B cell (primary cell): Measurements from ENCODE around the gene BAMBI. TPM values are rescaled to one million over a fixed set of nuclear protein-coding genes. Genes with fewer than 3 reads are reported as not detected.

Experiments used
- ATAC-seq: fragments of 200-7000 bp; cut with Tn5 transposase; one replicate; pipeline ENCODE4 v1.10.0; 2021; ENCODE audit warnings: low read depth, mild to moderate bottlenecking, moderate number of reproducible peaks, moderate library complexity
- CTCF ChIA-PET: fragments of 350-600 bp; sonication (Branson Sonifier 250); formaldehyde crosslinking; loops from one replicate; lab custom pipeline; 2021; ENCODE audit warnings: antibody characterized with exemption, inconsistent platforms; lab: Charles Lee
- POLR2A ChIA-PET: fragments of 350-600 bp; sonication (Branson Sonifier 250); formaldehyde crosslinking; loops from one replicate; lab custom pipeline; 2021; ENCODE audit warnings: antibody characterized with exemption; lab: Charles Lee
- DNase-seq: peaks from one replicate; pipeline ENCODE4 v3.0.0; 2013
- H2AFZ ChIP-seq: 2 replicates; pipeline ENCODE4 v1.6.1; 2012; ENCODE audit warnings: mild to moderate bottlenecking, low read depth, low read length; ENCODE audit not compliant: insufficient read depth, poor library complexity, severe bottlenecking
- H3K27ac ChIP-seq, 2 donors: 1 replicate in 1 of 2; 2 replicates in 1 of 2; pipeline ENCODE4 v1.5.1; 2012 to 2013; ENCODE audit warnings: low read length in 2 of 2, mild to moderate bottlenecking in 2 of 2, moderate library complexity in 1 of 2
- H3K27me3 ChIP-seq, 4 experiments: fragments of 200-600 bp in 1 of 4; sonication (generic) in 1 of 4; replicated peaks in 1 of 4; 1 replicate in 2 of 4; 2 replicates in 2 of 4; pipeline versions ENCODE4 v1.6.1 to v1.7.0; 2013 to 2016; ENCODE audit warnings: low read length in 3 of 4, mild to moderate bottlenecking in 2 of 4, mixed read lengths in 1 of 4, moderate library complexity in 1 of 4; ENCODE audit not compliant: insufficient read depth in 4 of 4, control insufficient read depth in 3 of 4; ENCODE audit errors: control extremely low read depth in 1 of 4
- H3K36me3 ChIP-seq, 2 experiments: replicated peaks in 1 of 2; 1 replicate in 1 of 2; 2 replicates in 1 of 2; pipeline versions ENCODE4 v1.6.1 to v1.7.1; 2013; ENCODE audit warnings: low read length in 1 of 2; ENCODE audit not compliant: insufficient read depth in 2 of 2, control insufficient read depth in 1 of 2; ENCODE audit errors: control extremely low read depth in 1 of 2, extremely low read depth in 1 of 2
- H3K4me1 ChIP-seq, 2 donors: fragments of 200-600 bp in 1 of 2; sonication (generic) in 1 of 2; 1 replicate in 1 of 2; 2 replicates in 1 of 2; pipeline versions ENCODE4 v1.5.1 to v1.6.1; 2013 to 2017; ENCODE audit warnings: low read length in 2 of 2; ENCODE audit not compliant: control insufficient read depth in 2 of 2, insufficient read depth in 2 of 2
- H3K4me2 ChIP-seq: replicated peaks from 2 replicates; pipeline ENCODE3; 2012; ENCODE audit warnings: mild to moderate bottlenecking, low read depth, low read length; ENCODE audit not compliant: poor library complexity, severe bottlenecking
- H3K4me3 ChIP-seq, 5 experiments: fragments of 200-600 bp in 1 of 5; sonication (generic) in 1 of 5; 1 replicate in 3 of 5; 2 replicates in 2 of 5; pipeline versions ENCODE4 v1.5.1 to v1.7.0; 2011 to 2016; ENCODE audit warnings: low read length in 4 of 5, mild to moderate bottlenecking in 4 of 5, low read depth in 2 of 5, control low read depth in 1 of 5, moderate library complexity in 1 of 5; ENCODE audit not compliant: insufficient read depth in 1 of 5; ENCODE audit errors: control extremely low read depth in 1 of 5, extremely low read depth in 1 of 5
- H3K79me2 ChIP-seq: fragments of 200-600 bp; sonication (generic); one replicate; pipeline ENCODE4 v1.6.0; 2016; ENCODE audit warnings: low read length; ENCODE audit not compliant: control insufficient read depth, insufficient read depth
- H3K9ac ChIP-seq: fragments of 200-600 bp; sonication (generic); 2 replicates; pipeline ENCODE4 v1.6.1; 2017; ENCODE audit warnings: mild to moderate bottlenecking, low read length, moderate library complexity
- H3K9me3 ChIP-seq, 3 donors: one replicate each; pipeline versions ENCODE4 v1.6.1 to v1.7.1; 2013; ENCODE audit warnings: low read length in 2 of 3; ENCODE audit not compliant: control insufficient read depth in 2 of 3, insufficient read depth in 1 of 3; ENCODE audit errors: control extremely low read depth in 1 of 3
- H4K20me1 ChIP-seq: 2 replicates; pipeline ENCODE4 v1.6.0; 2012; ENCODE audit warnings: mild to moderate bottlenecking, low read length; ENCODE audit not compliant: insufficient read depth, control insufficient read depth, poor library complexity, severe bottlenecking
- H3K27ac Mint-ChIP-seq: one replicate; pipeline ENCODE4 v1.8.0; 2021; ENCODE audit warnings: mixed read lengths
- H3K27me3 Mint-ChIP-seq: one replicate; pipeline ENCODE4 v1.8.0; 2021; ENCODE audit warnings: mixed read lengths
- H3K4me1 Mint-ChIP-seq: one replicate; pipeline ENCODE4 v1.8.0; 2021; ENCODE audit warnings: mixed read lengths
- H3K4me3 Mint-ChIP-seq: one replicate; pipeline ENCODE4 v1.8.0; 2021; ENCODE audit warnings: mixed read lengths
- H3K9me3 Mint-ChIP-seq: one replicate; pipeline ENCODE4 v1.8.0; 2022; ENCODE audit warnings: mixed read lengths; ENCODE audit not compliant: insufficient read depth
- CTCF ChIP-seq: fragments of 200-600 bp; IDR thresholded peaks from one replicate; pipeline ENCODE4 v1.8.0; 2022; ENCODE audit warnings: antibody characterized with exemption, mild to moderate bottlenecking
- EZH2 ChIP-seq: IDR thresholded peaks from 2 replicates; pipeline ENCODE4 v1.6.1; 2012; ENCODE audit warnings: borderline replicate concordance, low read depth, mild to moderate bottlenecking, moderate library complexity, low read length; ENCODE audit not compliant: insufficient read depth, poor library complexity, severe bottlenecking
- WGBS: methylation state at CpG from one replicate; pipeline ENCODE4 v1.1.5; 2013; ENCODE audit warnings: missing lambda C conversion rate; ENCODE audit not compliant: insufficient coverage; 5-methylcytosine and 5-hydroxymethylcytosine counted together
- intact Hi-C: fragments of 100-400 bp; cut with micrococcal nuclease; formaldehyde crosslinking; loops from one replicate; pipeline ENCODE4 v1.10.0; 2022
- polyA plus RNA-seq: library from polyadenylated mRNA; depleted of rRNA; stranded (reverse); fragments of >200 nt; gene quantifications from 2 replicates; pipeline ENCODE4 v1.2.3, GENCODE V29; 2012
- total RNA-seq, 2 donors: library from RNA; stranded (reverse); fragments of 120-200 nt in 1 of 2; gene quantifications; 1 replicate in 1 of 2; 2 replicates in 1 of 2; pipeline versions ENCODE4 v1.2.3 to v1.2.4, GENCODE V29; 2013 to 2022

The BAMBI gene
- total and polyA plus RNA-seq, 2 donors (not counting 1 experiment from before 2014, with no cell fraction given), result 0.84 to 1.9 TPM

DNA sequence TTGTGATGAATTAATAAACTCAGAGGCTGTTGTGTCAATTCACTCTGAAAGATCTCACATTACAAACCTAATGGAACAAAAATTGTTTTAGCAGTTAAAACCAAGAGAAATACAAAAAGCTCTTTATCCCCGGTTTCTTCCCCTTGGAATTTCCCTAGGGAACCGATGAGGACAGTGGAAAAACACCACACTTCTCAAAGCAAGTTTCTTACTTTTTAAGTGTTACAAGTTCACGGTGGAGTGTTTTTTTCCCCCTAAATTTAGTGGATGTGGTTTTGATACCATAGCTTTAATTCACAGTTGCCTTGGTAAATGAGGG, 10.3 kb downstream of the BAMBI start:
- no peak for TF ChIP-seq CTCF
- TF ChIP-seq EZH2, result no peak
- Histone ChIP-seq H4K20me1 (no peaks in the 10 kb centered on the region), H3K4me2 (no peak overlapping the region), H3K27me3 (peaks cover 0 to 11% (median 0%) of the 10 kb centered on the region in 4 experiments), H3K36me3 (no peaks in the 10 kb centered on the region), H3K27ac (no peak overlapping the region), H3K9me3 (no peaks in the 10 kb centered on the region), H3K79me2 (no peaks in the 10 kb centered on the region), H3K4me3 (no peak overlapping the region), H3K4me1 (no peaks in the 10 kb centered on the region), H2AFZ (no peak overlapping the region), H3K9ac (no peak overlapping the region)
- Mint-ChIP-seq H3K4me3 (no peak overlapping the region), H3K4me1 (no peaks in the 10 kb centered on the region), H3K27me3 (peaks cover 31% of the 10 kb centered on the region), H3K9me3 (no peaks in the 10 kb centered on the region), H3K27ac (no peak overlapping the region)
- CTCF ChIA-PET, result interaction anchor here (1.7 kb wide), 1 partner anchor 23 kb away, joined by 3 read pairs; no protein-coding TSS in a partner anchor
- POLR2A ChIA-PET, result no interaction called here
- no peak for DNase-seq
- ATAC-seq, result no peak
- 67% methylated on average over 1 of the region's 3 CpGs for WGBS
- intact Hi-C loops, result no loop called here

- intact Hi-C loops, result no loop called here
- no peak for ATAC-seq
- no peak for DNase-seq
- Mint-ChIP-seq H3K4me1 (no peaks in the 10 kb centered on the region), H3K27ac (no peak overlapping the region), H3K4me3 (no peak overlapping the region), H3K9me3 (no peaks in the 10 kb centered on the region), H3K27me3 (peaks cover 28% of the 10 kb centered on the region)
- TF ChIP-seq CTCF (no peak), EZH2 (no peak)
- H3K9ac ChIP-seq, result no peak overlapping the region
- H3K4me3 ChIP-seq, result no peak overlapping the region
- WGBS, result 55% methylated on average over 1 of the region's 2 CpGs
- ChIA-PET POLR2A (no interaction called here), CTCF (no interaction called here)
- peaks cover 0 to 2% (median 0%) of the 10 kb centered on the region in 4 experiments for H3K27me3 ChIP-seq
- no peaks in the 10 kb centered on the region for H3K36me3 ChIP-seq
- no peaks in the 10 kb centered on the region for H4K20me1 ChIP-seq
- H2AFZ ChIP-seq, result no peak overlapping the region
- no peaks in the 10 kb centered on the region for H3K9me3 ChIP-seq
- no peak overlapping the region for H3K4me2 ChIP-seq
- H3K4me1 ChIP-seq, result no peaks in the 10 kb centered on the region
- H3K27ac ChIP-seq, result no peak overlapping the region
- no peaks in the 10 kb centered on the region for H3K79me2 ChIP-seq
Observed at GRCh38 chr10:28690545-28690944, 13.2 kb downstream of the BAMBI start.
